ENCODE results near the gene CROCC2. TPM values are rescaled to one million over a fixed set of nuclear protein-coding genes. Genes with fewer than 3 reads are reported as not detected.
A peak's percentile ranks its signal among the peaks of the same experiment; 100 is the strongest.

CROCC2 gene
- total RNA-seq, 4 donors from 2014 or later: 0.07 TPM; not detected in 3

DNA sequence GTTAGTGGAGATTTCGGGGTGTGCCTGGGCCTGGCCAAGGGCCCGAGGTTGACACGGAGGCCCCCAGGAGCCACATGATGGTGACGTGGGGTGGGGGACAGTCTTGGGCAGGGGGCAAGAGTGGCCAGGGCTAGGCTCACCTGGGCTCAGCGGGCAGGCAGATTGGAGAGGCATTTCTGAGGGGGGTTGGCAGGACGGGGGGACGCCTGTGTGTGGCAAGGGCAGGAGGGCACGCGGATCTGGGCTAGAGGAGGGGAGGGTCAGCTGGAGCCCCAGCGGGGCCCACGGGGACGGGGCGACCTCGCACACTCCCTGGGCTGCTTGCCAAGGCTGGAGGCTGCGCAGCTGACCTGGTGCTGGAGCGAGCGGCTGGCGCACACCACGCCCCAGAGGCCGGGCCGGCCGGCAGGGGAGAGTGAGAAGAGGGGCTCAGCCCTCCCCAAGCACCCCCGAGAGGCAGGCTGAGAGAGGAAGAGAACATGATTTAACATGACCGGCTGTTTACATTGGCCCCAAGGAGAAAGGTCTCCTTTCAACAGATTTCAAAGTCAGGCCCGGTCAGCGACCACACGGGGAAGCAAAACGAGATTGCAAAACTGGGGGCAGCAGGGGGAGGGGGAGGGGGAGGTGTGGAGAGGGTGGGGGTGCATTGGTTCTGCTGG, 54.3 kb downstream of the CROCC2 start:
- no peak overlapping the region for H3K4me3 ChIP-seq
- H3K4me1 ChIP-seq: no peaks in the 10 kb centered on the region
- H3K27me3 ChIP-seq: no peaks in the 10 kb centered on the region
- DNase-seq (no peak), ATAC-seq (no peak)
- no peaks in the 10 kb centered on the region for H3K36me3 ChIP-seq
- in situ Hi-C loops (cut with MboI; ENCODE audit: low sequenced_read_pairs in 4 of 4): no loop called here
- TF ChIP-seq, protein P1, sequence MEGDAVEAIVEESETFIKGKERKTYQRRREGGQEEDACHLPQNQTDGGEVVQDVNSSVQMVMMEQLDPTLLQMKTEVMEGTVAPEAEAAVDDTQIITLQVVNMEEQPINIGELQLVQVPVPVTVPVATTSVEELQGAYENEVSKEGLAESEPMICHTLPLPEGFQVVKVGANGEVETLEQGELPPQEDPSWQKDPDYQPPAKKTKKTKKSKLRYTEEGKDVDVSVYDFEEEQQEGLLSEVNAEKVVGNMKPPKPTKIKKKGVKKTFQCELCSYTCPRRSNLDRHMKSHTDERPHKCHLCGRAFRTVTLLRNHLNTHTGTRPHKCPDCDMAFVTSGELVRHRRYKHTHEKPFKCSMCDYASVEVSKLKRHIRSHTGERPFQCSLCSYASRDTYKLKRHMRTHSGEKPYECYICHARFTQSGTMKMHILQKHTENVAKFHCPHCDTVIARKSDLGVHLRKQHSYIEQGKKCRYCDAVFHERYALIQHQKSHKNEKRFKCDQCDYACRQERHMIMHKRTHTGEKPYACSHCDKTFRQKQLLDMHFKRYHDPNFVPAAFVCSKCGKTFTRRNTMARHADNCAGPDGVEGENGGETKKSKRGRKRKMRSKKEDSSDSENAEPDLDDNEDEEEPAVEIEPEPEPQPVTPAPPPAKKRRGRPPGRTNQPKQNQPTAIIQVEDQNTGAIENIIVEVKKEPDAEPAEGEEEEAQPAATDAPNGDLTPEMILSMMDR (IDR thresholded peaks at IDR 0.05 in 4 of 5, conservative IDR thresholded peaks at IDR 0.05 in 1 of 5): no peak
- no peak for TF ChIP-seq POLR2A (IDR thresholded peaks at IDR 0.05)
- H3K27ac ChIP-seq: no peak overlapping the region
- intact Hi-C loops (cut with DNase I; ENCODE audit: low total_unique reads): no loop called here
- H3K9me3 ChIP-seq: no peaks in the 10 kb centered on the region

DNA sequence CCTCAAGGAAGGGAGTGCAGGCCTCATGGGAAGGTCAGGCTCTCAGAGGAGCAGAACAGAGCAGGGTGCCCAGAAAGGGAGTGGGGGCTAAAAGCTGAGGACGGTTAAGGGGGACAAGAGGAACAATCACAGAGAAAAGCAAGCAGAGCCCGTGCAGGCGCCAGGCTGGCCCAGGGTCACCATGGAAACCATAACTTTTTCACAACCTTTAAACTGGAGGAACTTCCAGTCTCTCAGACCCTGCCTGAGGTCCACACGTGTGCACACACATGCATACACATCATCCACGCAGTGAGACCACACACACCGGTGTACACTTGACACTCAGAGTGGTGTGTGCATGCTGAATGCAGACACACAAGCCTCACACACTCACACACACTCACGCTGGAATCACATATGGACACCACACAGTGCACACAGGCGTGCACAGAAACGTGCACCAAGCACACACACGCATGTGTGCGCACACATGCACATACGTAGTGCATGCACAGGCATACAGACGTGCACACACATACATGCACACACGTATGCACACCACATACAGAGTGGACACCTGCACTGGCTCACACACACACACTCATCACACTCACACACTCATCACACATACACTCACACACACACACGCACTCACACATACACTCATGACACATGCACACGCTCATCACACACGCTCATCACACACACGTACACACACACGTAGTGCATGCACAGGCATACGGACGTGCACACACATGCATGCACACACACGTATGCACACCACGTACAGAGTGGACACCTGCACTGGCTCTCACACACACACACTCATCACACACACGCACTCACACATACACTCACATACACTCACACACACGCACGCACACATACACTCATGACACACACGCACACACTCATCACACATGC, 55.1 kb downstream of the CROCC2 start:
- Histone ChIP-seq H3K27me3 (no peaks in the 10 kb centered on the region), H3K9me3 (no peaks in the 10 kb centered on the region), H3K4me3 (no peak overlapping the region), H3K4me1 (no peaks in the 10 kb centered on the region), H3K27ac (no peak overlapping the region), H3K36me3 (no peaks in the 10 kb centered on the region)
- ATAC-seq: no peak
- intact Hi-C loops (cut with DNase I; ENCODE audit: low total_unique reads): no loop called here
- no peak for DNase-seq
- in situ Hi-C loops (cut with MboI; ENCODE audit: low sequenced_read_pairs in 4 of 4): no loop called here
- no peak for TF ChIP-seq POLR2A (IDR thresholded peaks at IDR 0.05)
- TF ChIP-seq, protein P1 (IDR thresholded peaks at IDR 0.05 in 4 of 5, conservative IDR thresholded peaks at IDR 0.05 in 1 of 5): no peak

DNA sequence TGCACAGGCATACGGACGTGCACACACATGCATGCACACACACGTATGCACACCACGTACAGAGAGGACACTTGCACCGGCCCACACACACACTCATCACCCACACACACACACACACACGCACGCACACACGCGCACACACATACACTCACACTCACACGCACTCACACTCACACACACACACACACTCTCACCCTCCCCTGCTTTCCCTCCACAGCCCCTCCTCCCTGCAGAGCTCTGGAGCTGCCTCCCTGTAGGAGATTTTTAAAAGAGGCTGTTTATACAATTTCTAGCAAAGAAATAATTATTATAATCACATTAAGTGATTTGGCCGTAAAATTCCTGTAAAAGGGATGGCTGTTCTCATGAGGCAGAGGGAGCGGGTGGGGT, 55.8 kb downstream of the CROCC2 start:
- TF ChIP-seq, protein P1 (IDR thresholded peaks at IDR 0.05 in 4 of 5, conservative IDR thresholded peaks at IDR 0.05 in 1 of 5): no peak
- TF ChIP-seq POLR2A (IDR thresholded peaks at IDR 0.05): no peak
- DNase-seq (no peak), ATAC-seq (no peak)
- Histone ChIP-seq H3K4me1 (no peaks in the 10 kb centered on the region), H3K27ac (no peak overlapping the region), H3K36me3 (no peaks in the 10 kb centered on the region), H3K27me3 (no peaks in the 10 kb centered on the region), H3K4me3 (peak overlapping the region in 1 of 4 donors; percentile 17), H3K9me3 (no peaks in the 10 kb centered on the region)
- in situ Hi-C loops (cut with MboI; ENCODE audit: low sequenced_read_pairs in 4 of 4): no loop called here
- intact Hi-C loops (cut with DNase I; ENCODE audit: low total_unique reads): no loop called here

DNA sequence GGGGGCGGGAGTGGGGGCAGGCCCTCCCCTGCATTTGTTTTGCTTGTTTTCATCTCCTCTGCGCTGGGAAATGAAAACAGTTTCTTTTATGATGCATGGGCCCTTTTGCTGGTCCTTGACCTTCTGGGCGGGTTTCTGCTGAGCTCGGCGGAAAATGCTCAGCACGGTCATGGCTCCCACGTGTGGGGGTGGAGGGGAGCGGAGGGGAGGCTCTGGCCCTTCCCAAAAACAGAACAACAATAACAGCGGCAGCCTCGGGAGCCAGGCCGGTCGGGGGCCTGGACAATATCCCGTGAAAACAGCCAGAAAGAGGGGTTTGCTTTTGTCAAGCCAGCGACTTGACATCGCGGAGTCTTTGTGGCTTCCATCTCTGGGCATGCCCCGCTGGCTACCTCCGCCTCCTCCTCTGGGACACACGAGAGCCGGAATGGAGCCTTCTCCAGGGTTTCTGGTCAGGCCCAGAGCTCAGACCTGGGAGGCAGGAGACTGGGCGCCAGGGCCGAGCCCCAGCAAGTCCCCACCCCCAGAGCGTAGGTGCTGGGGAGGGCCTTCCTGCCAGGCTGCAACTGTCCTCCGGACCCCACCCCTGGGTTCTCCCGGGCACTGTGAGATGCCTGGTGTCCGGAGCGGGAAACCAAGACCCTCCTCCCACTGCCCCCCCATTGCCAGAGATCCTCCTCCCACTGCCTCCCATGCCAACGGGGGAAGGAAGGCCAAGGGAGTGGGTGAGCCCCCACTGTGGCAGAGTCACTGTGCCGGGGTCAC, 56.3 kb downstream of the CROCC2 start:
- ATAC-seq (no peak), DNase-seq (no peak)
- Histone ChIP-seq H3K27ac (peak overlapping the region in 1 of 4 donors; percentile 18), H3K27me3 (no peaks in the 10 kb centered on the region), H3K4me3 (peak overlapping the region in 1 of 4 donors; percentile 17), H3K4me1 (no peaks in the 10 kb centered on the region), H3K36me3 (no peaks in the 10 kb centered on the region), H3K9me3 (no peaks in the 10 kb centered on the region)
- in situ Hi-C loops (cut with MboI; ENCODE audit: low sequenced_read_pairs in 4 of 4): no loop called here
- intact Hi-C loops (cut with DNase I; ENCODE audit: low total_unique reads): no loop called here
- TF ChIP-seq POLR2A (IDR thresholded peaks at IDR 0.05): no peak
- TF ChIP-seq, protein P1 (IDR thresholded peaks at IDR 0.05 in 4 of 5, conservative IDR thresholded peaks at IDR 0.05 in 1 of 5): no peak
